ENCODE data around the gene GAPVD1.

GAPVD1 gene

DNA sequence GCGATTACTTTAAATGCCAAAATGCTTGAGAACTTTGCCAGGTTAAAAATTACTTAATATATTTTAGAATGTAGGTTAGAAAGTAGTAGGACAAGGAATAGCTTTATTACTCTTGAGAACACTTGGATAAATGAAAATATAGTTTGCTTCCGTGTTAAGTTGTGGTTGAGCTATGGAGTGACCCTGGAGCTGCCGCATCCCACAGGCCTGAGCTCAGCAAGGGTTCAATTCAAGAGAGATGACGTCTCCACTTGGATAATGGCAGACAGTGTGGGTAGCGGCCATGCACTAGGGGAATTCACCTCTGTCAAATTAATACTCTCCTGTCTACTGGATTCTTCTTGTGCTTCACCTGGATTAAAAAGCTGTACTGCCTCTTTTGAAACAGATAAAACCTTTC lies 105.0 kb downstream of the GAPVD1 start:
- FAIRE-seq (no peak), DNase-seq (ENCODE audit: insufficient read length) (no peak)
- TF ChIP-seq TAF1 (IDR thresholded peaks at IDR 0.05; ENCODE audit: borderline replicate concordance, low read depth, low read length) (no peak), POLR2AphosphoS5 (IDR thresholded peaks at IDR 0.05; ENCODE audit: low read depth, low read length) (no peak), POLR2A (IDR thresholded peaks at IDR 0.05; ENCODE audit: low read depth, low read length) (no peak)

DNA sequence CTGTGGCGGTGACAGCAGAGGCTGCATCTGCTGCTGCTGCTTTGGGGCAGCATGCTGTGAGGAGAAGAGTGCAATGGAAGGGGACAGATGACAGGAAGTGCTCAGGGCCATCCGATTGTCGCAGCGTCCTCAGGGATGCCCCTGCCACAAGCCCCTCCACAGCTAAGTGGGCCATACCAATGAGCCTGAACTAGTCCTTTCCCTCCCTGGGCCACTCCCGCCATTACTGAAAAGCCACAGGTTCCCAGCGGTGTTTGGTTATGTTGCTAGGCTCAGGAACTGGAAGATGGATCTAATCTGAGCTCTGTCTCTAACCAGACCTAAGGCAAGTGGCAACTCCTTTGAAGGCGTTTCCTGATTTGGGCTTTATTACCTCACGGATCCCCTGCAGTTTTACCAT lies 109.2 kb downstream of the GAPVD1 start:
- FAIRE-seq (no peak), DNase-seq (ENCODE audit: insufficient read length) (no peak)
- TF ChIP-seq POLR2AphosphoS5 (IDR thresholded peaks at IDR 0.05; ENCODE audit: low read depth, low read length) (no peak), TAF1 (IDR thresholded peaks at IDR 0.05; ENCODE audit: borderline replicate concordance, low read depth, low read length) (no peak), POLR2A (IDR thresholded peaks at IDR 0.05; ENCODE audit: low read depth, low read length) (no peak)

DNA sequence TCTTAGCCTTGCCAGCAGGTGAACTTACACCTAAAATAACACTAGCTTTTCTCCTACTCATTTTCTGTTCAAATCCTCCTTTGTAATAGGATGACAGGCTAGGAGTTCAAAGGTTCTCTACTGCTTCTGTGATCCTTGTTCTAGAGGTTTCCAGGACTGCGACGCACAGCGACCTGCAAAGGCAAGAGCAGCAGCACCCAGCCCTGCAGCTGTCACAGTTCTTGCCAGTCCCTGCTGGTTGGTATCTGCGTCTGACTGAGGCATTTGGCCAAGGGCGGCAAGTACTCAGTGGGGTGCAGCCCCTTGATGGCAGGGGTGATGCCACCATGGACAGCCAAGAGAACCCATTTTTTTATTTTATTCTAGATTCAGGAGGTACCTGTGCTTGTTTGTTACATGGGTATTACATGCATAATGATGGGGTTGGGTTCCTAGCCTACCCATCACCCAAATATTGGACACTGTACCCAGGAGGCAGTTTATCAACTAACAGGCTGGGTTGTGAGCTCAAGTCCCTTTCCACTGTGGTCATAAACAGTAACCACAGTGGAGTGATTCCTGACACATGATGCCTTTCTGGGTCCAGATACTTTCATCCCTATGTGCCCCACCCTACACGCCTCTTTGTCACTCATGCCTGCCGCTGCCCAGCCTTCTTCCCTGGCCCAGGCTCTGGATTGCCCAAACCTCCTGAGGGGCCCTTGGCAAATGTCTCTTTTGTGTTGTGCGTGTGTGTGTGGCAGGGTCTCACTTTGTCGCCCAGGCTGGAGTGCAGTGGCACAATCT lies 111.0 kb downstream of the GAPVD1 start:
- no peak for TF ChIP-seq TAF1 (IDR thresholded peaks at IDR 0.05; ENCODE audit: borderline replicate concordance, low read depth, low read length)
- no peak for TF ChIP-seq POLR2A (IDR thresholded peaks at IDR 0.05; ENCODE audit: low read depth, low read length)
- no peak for TF ChIP-seq POLR2AphosphoS5 (IDR thresholded peaks at IDR 0.05; ENCODE audit: low read depth, low read length)
- DNase-seq (ENCODE audit: insufficient read length) (no peak), FAIRE-seq (no peak)

DNA sequence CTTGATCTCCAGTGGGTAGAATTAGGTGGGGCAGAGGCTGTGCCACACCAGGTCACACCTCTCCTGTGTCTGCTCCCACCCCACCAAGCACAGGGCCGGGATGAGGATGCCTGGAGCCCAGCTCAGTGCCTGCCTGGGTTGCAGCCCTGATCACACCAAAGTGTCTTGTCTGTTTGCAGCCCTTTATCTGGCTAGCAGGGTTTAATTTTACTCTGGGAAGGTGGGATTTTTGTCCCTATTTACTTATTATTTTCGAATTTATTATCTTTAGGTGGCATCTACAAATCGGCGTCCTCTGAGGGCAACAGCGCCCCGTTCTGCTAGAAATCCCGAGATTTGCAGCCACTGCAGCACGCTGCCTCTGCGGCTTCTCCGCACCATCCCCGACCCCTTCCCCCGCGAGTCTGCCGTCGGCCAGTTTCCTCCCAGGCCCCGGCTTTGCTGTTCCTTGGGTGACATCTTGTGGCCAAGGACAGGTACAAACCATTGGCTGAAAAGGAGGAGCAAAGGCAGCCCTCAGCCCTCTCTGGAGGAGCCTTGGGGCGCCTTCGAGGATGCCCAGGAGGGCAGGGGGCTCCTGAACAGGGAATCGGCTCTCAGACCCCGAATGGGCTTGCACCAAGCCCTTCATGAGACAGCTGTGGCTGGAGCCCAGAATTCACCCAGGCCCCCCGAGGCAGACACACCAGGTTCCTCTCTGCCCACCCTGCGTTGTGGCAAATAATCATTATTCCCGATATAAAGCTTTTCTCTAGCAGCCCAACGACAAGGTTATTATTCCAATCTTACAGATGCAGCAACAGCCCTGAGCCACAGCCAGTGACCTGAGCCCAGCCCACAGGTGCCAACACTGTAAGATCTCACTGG lies 113.0 kb downstream of the GAPVD1 start:
- FAIRE-seq, result peak; percentile 96
- TF ChIP-seq POLR2AphosphoS5 (IDR thresholded peaks at IDR 0.05; ENCODE audit: low read depth, low read length) (no peak), POLR2A (IDR thresholded peaks at IDR 0.05; ENCODE audit: low read depth, low read length) (no peak), TAF1 (IDR thresholded peaks at IDR 0.05; ENCODE audit: borderline replicate concordance, low read depth, low read length) (no peak)
- peak; percentile 78 for DNase-seq (ENCODE audit: insufficient read length)

DNA sequence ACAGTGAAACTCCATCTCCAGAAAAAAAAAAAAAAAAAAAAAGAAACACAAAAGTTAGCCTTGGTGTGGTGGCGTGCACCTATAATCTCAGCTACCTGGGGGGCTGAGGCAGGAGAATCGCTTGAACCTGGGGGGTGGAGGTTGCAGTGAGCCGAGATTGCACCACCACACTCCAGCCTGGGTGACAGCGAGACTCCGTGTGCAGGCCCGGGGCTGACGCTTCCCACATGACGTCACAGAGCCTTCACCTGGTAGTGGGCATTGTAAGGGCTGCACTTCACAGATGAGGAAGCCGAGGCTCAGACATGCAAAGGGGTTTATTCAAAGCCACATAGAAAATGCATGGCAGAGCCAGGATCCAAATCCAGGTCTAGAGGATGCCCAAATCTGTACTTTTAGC lies 114.2 kb downstream of the GAPVD1 start:
- TF ChIP-seq POLR2AphosphoS5 (IDR thresholded peaks at IDR 0.05; ENCODE audit: low read depth, low read length), result no peak
- no peak for TF ChIP-seq TAF1 (IDR thresholded peaks at IDR 0.05; ENCODE audit: borderline replicate concordance, low read depth, low read length)
- TF ChIP-seq POLR2A (IDR thresholded peaks at IDR 0.05; ENCODE audit: low read depth, low read length), result no peak
- FAIRE-seq, result no peak
- DNase-seq (ENCODE audit: insufficient read length), result no peak

DNA sequence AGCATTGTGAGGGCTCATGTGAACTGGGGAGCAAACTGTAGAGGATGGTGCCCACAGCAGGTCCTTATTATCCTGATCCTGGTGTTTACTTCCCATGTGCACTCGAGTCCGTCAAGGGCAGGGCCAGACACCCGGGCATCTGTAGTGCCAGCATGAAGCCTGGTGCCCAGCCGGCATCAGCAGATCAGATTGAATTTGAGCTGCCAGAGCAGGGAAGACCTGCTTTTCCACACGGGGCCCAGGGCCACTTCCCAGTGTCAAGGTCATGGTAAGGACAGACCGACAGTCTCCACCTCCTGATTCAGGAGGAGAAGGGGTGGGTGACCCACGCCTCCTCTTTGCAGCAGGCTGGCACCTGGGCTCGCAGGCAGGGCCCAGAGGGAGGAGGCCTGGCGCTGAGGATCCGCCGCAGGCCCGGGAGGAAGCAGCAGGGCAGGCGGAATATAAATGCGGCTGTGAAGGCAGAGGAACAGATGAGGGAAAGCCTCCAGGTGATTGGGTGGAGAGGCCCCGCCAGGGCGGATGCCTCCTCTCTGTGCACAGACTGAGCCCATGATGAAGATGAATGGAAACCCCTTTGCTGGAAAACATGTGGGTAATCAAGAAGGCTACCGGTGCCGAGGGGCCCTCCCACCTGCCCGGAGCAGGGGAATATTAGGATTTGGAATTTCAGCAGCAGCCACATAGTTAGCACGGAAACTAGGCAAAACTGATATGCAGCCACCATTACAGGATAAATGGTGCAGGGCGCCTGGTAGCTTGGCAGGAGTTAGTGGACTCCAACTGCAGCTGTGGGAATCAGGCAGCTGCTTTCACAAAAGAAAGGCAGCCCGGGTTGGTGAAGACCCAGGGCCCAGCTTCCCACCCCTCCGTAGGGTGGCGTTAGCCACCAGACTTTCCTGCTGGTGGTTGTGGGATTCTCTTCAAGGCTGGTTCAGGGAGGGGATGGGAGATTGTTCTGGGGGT lies 114.9 kb downstream of the GAPVD1 start:
- DNase-seq (ENCODE audit: insufficient read length), result no peak
- FAIRE-seq, result no peak
- TF ChIP-seq POLR2AphosphoS5 (IDR thresholded peaks at IDR 0.05; ENCODE audit: low read depth, low read length) (no peak), TAF1 (IDR thresholded peaks at IDR 0.05; ENCODE audit: borderline replicate concordance, low read depth, low read length) (no peak), POLR2A (IDR thresholded peaks at IDR 0.05; ENCODE audit: low read depth, low read length) (no peak)

DNA sequence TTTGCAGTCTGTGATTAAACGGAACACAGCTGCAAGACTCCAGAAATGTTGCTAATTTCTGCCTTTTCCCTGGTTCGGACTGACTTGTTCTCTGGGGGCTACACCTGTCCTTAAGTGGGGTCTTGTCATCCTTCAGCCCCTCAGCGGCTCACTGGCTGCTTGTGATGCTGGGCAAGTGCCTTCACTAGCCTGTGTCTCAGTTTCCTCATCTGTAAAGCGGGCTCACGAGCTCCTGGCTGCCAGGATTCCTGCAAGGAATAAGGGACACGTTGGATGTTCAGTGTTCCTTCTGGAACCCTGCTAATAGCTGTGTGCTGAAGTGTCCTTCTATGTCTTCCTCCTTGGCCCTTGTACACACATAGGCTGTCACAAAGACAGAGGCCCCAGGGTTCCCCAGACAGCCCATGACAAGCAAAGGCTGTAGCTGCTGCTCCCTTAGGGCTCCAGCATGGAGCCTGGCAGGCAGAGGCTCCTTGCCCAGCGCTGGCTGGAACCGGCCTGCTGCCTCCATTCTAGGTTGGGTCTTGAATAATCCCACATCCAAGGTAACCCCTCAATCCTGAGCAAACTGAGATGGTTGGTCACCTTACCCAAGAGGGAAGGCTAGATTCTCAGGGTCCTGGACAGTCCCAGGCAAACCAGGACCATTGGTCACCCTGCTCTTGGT lies 116.1 kb downstream of the GAPVD1 start:
- DNase-seq (ENCODE audit: insufficient read length), result no peak
- no peak for FAIRE-seq
- TF ChIP-seq POLR2A (IDR thresholded peaks at IDR 0.05; ENCODE audit: low read depth, low read length) (no peak), TAF1 (IDR thresholded peaks at IDR 0.05; ENCODE audit: borderline replicate concordance, low read depth, low read length) (no peak), POLR2AphosphoS5 (IDR thresholded peaks at IDR 0.05; ENCODE audit: low read depth, low read length) (no peak)

DNA sequence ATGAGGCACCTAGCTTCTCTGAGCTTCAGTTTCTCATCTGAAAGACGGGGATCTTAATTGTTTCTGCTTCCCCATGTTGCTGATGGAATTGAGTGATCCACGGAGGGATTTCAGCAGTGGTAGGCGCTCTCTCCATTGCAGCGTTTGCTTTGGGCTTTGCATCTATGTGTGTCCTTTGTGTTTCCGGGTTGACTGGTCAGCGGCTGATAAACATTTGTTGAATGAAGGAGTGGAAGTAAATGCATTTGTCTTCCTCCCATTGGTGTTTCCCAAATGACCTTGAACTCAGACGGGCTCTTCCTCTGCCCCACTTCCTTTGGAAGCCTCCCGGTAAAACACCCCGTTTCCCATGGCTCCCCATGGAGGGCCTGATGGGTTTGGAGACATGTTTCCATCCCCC lies 117.2 kb downstream of the GAPVD1 start:
- TF ChIP-seq POLR2AphosphoS5 (IDR thresholded peaks at IDR 0.05; ENCODE audit: low read depth, low read length) (no peak), TAF1 (IDR thresholded peaks at IDR 0.05; ENCODE audit: borderline replicate concordance, low read depth, low read length) (no peak), POLR2A (IDR thresholded peaks at IDR 0.05; ENCODE audit: low read depth, low read length) (no peak)
- FAIRE-seq, result no peak
- DNase-seq (ENCODE audit: insufficient read length), result no peak

DNA sequence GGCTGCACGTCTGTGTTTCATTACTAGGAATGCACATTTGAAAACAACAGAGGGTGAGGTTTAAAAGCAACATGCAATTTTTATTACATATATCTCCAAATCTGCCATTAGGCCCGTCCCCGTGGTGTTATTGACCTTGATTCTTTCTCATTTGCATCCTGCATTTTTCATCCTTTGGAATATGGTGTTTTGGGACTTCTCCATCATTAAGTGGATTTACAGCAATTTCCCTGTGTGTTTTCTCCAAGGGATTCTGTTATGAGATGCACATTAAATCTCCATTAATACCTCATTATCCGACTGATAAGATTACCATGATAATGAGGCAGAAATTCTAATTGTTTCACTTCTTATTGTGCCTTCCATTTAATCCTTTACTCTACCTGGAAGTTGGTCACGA lies 117.6 kb downstream of the GAPVD1 start:
- DNase-seq (ENCODE audit: insufficient read length), result no peak

DNA sequence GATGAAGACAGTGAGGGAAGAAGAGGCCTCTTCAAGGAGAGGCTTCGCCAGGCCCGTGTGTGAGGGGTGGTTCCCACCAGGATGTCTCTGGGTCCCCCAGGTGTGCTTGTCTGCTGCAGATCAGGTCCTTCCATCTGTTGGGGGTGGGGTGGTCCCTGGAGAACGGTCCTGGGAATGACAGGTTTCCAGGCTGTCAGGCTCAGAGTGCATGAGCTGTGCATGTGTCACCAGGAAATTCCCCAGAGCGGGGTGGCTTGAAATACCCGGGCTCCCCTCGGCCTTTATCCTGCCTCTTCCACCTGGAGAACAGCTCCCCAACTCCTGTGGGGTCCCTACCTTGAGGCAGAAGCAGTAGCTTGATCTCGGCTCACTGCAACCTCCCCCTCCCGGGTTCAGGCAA lies 118.8 kb downstream of the GAPVD1 start:
- FAIRE-seq, result no peak
- DNase-seq (ENCODE audit: insufficient read length), result no peak
- TF ChIP-seq POLR2A (IDR thresholded peaks at IDR 0.05; ENCODE audit: low read depth, low read length) (no peak), POLR2AphosphoS5 (IDR thresholded peaks at IDR 0.05; ENCODE audit: low read depth, low read length) (no peak), TAF1 (IDR thresholded peaks at IDR 0.05; ENCODE audit: borderline replicate concordance, low read depth, low read length) (no peak)

More for the DNA sequence above, 117.6 kb downstream of the GAPVD1 start:
- TF ChIP-seq POLR2AphosphoS5 (IDR thresholded peaks at IDR 0.05; ENCODE audit: low read depth, low read length), result no peak
- no peak for TF ChIP-seq TAF1 (IDR thresholded peaks at IDR 0.05; ENCODE audit: borderline replicate concordance, low read depth, low read length)
- TF ChIP-seq POLR2A (IDR thresholded peaks at IDR 0.05; ENCODE audit: low read depth, low read length), result no peak
- no peak for FAIRE-seq

Measured in GM12892 (cell line).